Common myeloid progenitor, CD34-positive (primary cell): ENCODE data around the gene PTPRT.

ENCODE experiments used
- CTCF ChIA-PET: fragments of 350-600 bp; sonication (Branson Sonifier 250); formaldehyde crosslinking; loops from one replicate; lab custom pipeline; 2021; ENCODE audit warnings: antibody characterized with exemption; lab: Charles Lee
- POLR2A ChIA-PET: fragments of 350-600 bp; sonication (Branson Sonifier 250); formaldehyde crosslinking; loops from one replicate; lab custom pipeline; 2021; ENCODE audit warnings: antibody characterized with exemption; lab: Charles Lee
- DNase-seq, 3 donors: peaks; one replicate each; pipeline versions ENCODE4 v3.0.0 to v3.0.0-alpha.2; 2013
- H3K27ac ChIP-seq, 2 experiments: 1 replicate in 1 of 2; 2 replicates in 1 of 2; pipeline ENCODE4 v1.7.0; 2013; ENCODE audit warnings: inconsistent platforms in 2 of 2, low read length in 2 of 2, mild to moderate bottlenecking in 2 of 2, low read depth in 1 of 2, moderate library complexity in 1 of 2; ENCODE audit not compliant: severe bottlenecking in 2 of 2, insufficient read depth in 1 of 2, poor library complexity in 1 of 2
- H3K27me3 ChIP-seq, 5 experiments: replicated peaks in 2 of 5; 1 replicate in 3 of 5; 2 replicates in 2 of 5; pipeline versions ENCODE4 v1.6.1 to v1.7.0; 2013; ENCODE audit warnings: low read length in 4 of 5, mild to moderate bottlenecking in 2 of 5, moderate library complexity in 2 of 5, inconsistent platforms in 1 of 5; ENCODE audit not compliant: insufficient read depth in 5 of 5, control insufficient read depth in 4 of 5
- H3K36me3 ChIP-seq, 4 experiments: 1 replicate in 2 of 4; 2 replicates in 2 of 4; pipeline versions ENCODE4 v1.6.1 to v1.7.0; 2013; ENCODE audit warnings: low read length in 3 of 4, control low read depth in 1 of 4, mild to moderate bottlenecking in 1 of 4; ENCODE audit not compliant: control insufficient read depth in 4 of 4, insufficient read depth in 4 of 4
- H3K4me1 ChIP-seq, 4 experiments: 1 replicate in 3 of 4; 2 replicates in 1 of 4; pipeline versions ENCODE4 v1.6.1 to v1.7.1; 2013; ENCODE audit warnings: low read length in 3 of 4, mild to moderate bottlenecking in 3 of 4, control low read depth in 1 of 4, inconsistent platforms in 1 of 4, moderate library complexity in 1 of 4; ENCODE audit not compliant: control insufficient read depth in 4 of 4, insufficient read depth in 4 of 4; ENCODE audit errors: control extremely low read depth in 1 of 4
- H3K4me3 ChIP-seq, 7 experiments: 1 replicate in 4 of 7; 2 replicates in 3 of 7; pipeline versions ENCODE4 v1.5.1 to v1.7.0; 2013; ENCODE audit warnings: mild to moderate bottlenecking in 7 of 7, low read length in 6 of 7, moderate library complexity in 6 of 7, inconsistent platforms in 2 of 7, low read depth in 2 of 7, control low read depth in 1 of 7; ENCODE audit not compliant: insufficient read depth in 4 of 7, control insufficient read depth in 1 of 7; ENCODE audit errors: extremely low read depth in 1 of 7
- H3K9me3 ChIP-seq, 5 experiments: 1 replicate in 4 of 5; 2 replicates in 1 of 5; pipeline versions ENCODE4 v1.6.1 to v1.7.1; 2013; ENCODE audit warnings: low read length in 4 of 5, mild to moderate bottlenecking in 2 of 5, inconsistent platforms in 1 of 5, low read depth in 1 of 5, moderate library complexity in 1 of 5; ENCODE audit not compliant: control insufficient read depth in 4 of 5, insufficient read depth in 2 of 5; ENCODE audit errors: control extremely low read depth in 1 of 5
- WGBS: methylation state at CpG from one replicate; pipeline ENCODE4 v1.1.5; 2013; ENCODE audit not compliant: insufficient coverage; 5-methylcytosine and 5-hydroxymethylcytosine counted together

The PTPRT gene

DNA sequence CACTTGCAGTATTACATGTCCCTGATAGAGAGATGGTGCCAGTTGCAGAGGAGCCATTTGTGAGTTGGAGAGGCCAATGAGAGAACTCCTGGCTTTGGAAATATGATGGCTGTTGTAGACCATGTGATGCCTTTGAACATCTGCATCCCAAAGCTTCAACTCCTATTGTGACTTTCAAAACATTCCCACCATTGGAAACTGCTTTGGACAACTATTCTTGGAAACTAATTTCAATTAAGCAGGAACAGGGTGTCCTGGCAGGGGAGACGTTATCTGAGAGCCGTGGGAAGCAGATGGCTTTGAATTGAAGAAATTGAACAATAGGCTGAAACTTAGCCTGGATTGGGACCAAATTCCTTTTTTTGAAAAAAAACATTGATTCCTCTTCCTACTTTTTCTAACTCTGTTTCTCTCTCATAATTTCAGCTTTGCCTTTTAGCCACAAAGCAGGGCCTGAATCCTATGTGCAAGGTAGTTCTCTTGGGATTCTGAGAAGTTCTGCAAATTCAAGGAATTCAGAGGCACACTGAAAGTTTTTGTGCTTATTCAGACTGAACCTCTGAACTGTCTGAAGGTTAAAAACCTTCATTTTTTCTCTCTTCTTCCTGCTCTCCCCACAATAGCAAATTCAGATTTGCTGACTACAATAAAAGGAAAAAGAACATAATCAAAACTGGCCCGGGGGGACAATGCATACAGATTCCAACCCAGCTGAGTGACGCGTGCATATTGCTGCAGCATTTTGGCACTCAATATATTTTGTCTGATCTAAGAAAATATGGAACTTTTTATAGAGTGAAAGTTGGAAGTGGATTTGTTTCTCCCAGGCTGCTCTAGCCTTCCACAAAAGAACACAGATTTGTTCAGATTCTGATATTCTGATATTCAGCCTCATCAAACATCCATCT is 851.2 kb downstream of the PTPRT start:
- ChIA-PET POLR2A (no interaction called here), CTCF (no interaction called here)
- 52% methylated on average over 5 of the region's 5 CpGs for WGBS
- Histone ChIP-seq H3K4me1 (no peaks in the 10 kb centered on the region), H3K27ac (no peak overlapping the region), H3K36me3 (no peaks in the 10 kb centered on the region), H3K9me3 (peaks cover 0 to 1% (median 0%) of the 10 kb centered on the region in 5 experiments), H3K4me3 (no peak overlapping the region), H3K27me3 (no peaks in the 10 kb centered on the region)
- DNase-seq: no peak

DNA sequence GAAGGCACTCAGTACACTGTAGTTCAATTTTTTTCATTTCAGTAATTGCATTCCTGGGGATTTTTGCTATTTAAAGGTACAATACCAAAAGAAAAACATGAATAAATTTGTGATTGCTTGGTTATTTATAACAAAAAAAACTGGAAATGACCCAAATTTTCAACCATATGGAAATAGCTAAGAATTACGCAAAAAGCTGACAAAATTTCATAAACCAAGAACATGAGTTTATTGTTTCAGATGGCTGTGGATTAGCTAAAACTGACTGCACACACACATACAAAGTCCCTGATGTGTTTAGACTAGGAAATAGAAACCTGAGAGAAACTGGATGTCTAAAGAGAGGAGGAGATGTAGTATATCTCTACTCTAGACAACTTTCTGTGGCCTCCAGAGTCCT is 853.1 kb downstream of the PTPRT start:
- H3K27ac ChIP-seq: no peak overlapping the region
- H3K4me3 ChIP-seq: no peak overlapping the region
- no peaks in the 10 kb centered on the region for H3K27me3 ChIP-seq
- no peaks in the 10 kb centered on the region for H3K36me3 ChIP-seq
- no peaks in the 10 kb centered on the region for H3K4me1 ChIP-seq
- WGBS: no CpG with 5 or more reads among the region's 1 CpG
- peaks cover 0 to 1% (median 0%) of the 10 kb centered on the region in 5 experiments for H3K9me3 ChIP-seq
- POLR2A ChIA-PET: no interaction called here
- no peak for DNase-seq
- CTCF ChIA-PET: no interaction called here

DNA sequence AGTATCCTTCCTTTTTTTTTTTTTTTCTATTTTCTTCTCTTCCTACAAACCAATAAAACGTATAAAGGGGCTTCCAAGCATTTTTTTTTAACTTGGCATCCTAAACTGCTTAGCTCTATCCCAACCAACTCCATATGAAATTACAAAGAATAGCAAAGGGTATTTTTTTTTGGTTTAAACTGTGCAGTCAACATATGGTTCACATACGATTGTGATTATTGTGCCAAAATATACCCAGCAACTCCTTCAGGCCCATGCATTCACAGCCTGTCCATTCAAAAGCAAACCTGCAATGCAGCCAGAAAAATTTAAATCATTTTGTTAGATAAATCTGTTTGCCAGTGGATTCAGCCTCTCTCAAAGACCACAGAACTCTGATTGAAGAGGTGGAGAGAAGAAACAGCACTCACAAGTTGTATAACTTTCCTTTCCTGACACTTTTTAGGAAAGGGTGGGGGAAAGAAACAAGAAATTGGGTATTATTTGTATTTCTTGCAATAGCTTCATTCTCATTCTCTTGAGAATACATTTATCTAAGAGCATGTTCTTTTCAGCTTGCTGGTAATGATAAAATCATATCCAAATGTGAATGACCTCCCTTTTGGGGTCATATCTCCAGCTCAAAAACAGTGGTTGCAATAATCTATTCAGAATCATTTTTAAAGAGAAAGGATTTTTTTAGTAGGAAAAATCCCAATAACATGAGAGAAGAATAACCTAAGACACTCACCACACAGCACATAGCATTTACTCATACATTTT is 870.3 kb downstream of the PTPRT start:
- WGBS: 100% methylated on average over 1 of the region's 2 CpGs
- H3K27me3 ChIP-seq: no peaks in the 10 kb centered on the region
- no peaks in the 10 kb centered on the region for H3K4me1 ChIP-seq
- DNase-seq: no peak
- no peak overlapping the region for H3K4me3 ChIP-seq
- no peaks in the 10 kb centered on the region for H3K9me3 ChIP-seq
- ChIA-PET CTCF (no interaction called here), POLR2A (no interaction called here)
- no peaks in the 10 kb centered on the region for H3K36me3 ChIP-seq
- no peak overlapping the region for H3K27ac ChIP-seq

DNA sequence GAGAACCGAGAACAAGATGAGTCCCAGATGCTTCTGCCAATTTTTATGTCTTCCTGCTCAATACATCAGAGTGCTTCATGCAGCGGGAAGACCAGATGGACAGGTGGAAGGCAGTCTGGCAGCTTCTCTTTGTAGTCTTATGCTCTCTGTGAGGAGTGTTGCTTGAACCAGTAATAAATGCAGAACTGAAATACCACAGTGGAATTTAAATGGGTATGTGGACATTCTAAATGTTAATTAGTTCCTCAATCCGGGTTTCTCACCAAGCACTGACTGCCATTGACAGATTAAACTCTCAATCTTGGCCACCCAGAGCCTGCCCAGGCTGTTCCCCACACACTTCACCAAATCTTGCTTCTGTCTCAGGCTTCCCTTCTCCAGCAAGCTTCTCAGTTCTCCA is 876.0 kb downstream of the PTPRT start:
- no peak overlapping the region for H3K27ac ChIP-seq
- no peak overlapping the region for H3K4me3 ChIP-seq
- no peaks in the 10 kb centered on the region for H3K9me3 ChIP-seq
- POLR2A ChIA-PET: no interaction called here
- no peaks in the 10 kb centered on the region for H3K36me3 ChIP-seq
- peaks cover 0 to 2% (median 0%) of the 10 kb centered on the region in 5 experiments for H3K27me3 ChIP-seq
- DNase-seq: no peak
- CTCF ChIA-PET: no interaction called here
- no peaks in the 10 kb centered on the region for H3K4me1 ChIP-seq
- WGBS: 81% methylated on average over 3 of the region's 3 CpGs

DNA sequence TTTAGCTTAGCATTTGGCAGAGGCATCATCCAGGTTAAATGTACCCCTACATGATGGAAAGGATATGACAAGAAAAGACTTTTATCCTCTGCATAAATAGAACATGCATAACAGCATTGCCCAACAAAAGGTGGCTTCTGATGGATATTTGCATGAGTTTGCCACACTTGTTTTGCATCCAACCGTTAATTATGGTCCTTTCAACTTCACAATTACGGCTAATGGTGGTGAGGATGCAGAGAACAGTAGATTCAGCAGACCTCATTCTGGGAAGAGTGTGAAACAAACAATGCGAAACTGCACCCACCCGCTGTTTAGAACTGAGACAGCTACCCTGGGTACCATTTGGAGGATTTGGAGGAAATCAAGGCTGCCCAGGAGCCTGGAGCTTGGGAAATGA is 880.7 kb downstream of the PTPRT start:
- POLR2A ChIA-PET: no interaction called here
- Histone ChIP-seq H3K27me3 (peaks cover 0 to 2% (median 0%) of the 10 kb centered on the region in 5 experiments), H3K27ac (no peak overlapping the region), H3K9me3 (no peaks in the 10 kb centered on the region), H3K4me1 (no peaks in the 10 kb centered on the region), H3K4me3 (no peak overlapping the region), H3K36me3 (no peaks in the 10 kb centered on the region)
- 71% methylated on average over 4 of the region's 4 CpGs for WGBS
- DNase-seq: no peak
- CTCF ChIA-PET: no interaction called here

DNA sequence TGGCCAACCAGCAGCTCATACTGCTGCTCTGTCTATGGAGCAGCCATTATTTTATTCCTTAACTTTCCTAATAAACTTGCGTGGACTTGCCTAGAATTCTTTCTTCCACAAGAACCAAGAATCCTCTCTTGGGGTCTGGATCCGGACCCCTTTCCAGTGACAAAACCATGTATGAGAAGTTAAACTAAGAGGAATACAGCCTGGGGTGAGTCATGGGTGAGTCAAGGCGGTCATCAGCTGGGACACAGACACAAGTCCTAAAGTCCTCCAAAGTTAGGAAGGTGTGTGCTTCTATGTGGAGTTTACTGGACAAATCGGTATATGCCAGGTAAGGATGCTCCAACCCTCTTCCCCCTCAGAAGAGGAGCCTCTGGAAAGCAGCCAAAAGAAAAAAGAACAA is 881.5 kb downstream of the PTPRT start:
- Histone ChIP-seq H3K27ac (no peak overlapping the region), H3K9me3 (no peaks in the 10 kb centered on the region), H3K36me3 (no peaks in the 10 kb centered on the region), H3K4me3 (no peak overlapping the region), H3K27me3 (peaks cover 0 to 2% (median 0%) of the 10 kb centered on the region in 5 experiments), H3K4me1 (no peaks in the 10 kb centered on the region)
- CTCF ChIA-PET: no interaction called here
- POLR2A ChIA-PET: no interaction called here
- DNase-seq: no peak
- 96% methylated on average over 4 of the region's 4 CpGs for WGBS

DNA sequence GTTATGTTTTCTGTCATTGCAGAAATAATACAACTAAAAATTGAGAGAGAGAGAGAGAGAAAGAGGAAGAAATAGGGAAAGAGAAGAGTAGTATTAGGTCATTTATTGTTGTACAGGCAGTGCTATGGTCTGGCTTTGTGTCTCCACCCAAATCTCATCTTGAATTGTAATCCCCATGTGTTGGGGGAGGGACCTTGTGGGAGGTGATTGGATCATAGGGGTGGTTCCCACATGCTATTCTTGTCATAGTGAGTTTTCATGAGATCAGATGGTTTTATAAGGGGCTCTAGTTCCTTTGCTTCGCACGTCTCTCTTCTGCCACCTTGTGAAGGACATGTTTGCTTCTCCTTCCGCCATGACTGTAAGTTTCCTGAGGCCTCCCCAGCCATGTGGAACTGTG is 894.1 kb downstream of the PTPRT start:
- Histone ChIP-seq H3K36me3 (no peaks in the 10 kb centered on the region), H3K4me1 (no peaks in the 10 kb centered on the region), H3K27me3 (no peaks in the 10 kb centered on the region), H3K9me3 (no peaks in the 10 kb centered on the region), H3K27ac (no peak overlapping the region), H3K4me3 (no peak overlapping the region)
- WGBS: 88% methylated on average over 3 of the region's 3 CpGs
- POLR2A ChIA-PET: no interaction called here
- DNase-seq: no peak
- CTCF ChIA-PET: no interaction called here
